K562 (cell line): ENCODE results near the gene ISG20.

ENCODE experiments used
- ARHGAP35 ChIP-seq: fragments of 450-650 bp; IDR thresholded peaks from 2 replicates; pipeline ENCODE4 v1.6.1; 2018; ENCODE audit not compliant: partially characterized antibody
- CBFA2T3 ChIP-seq: fragments of 450-650 bp; IDR thresholded peaks from 2 replicates; pipeline ENCODE4 v1.6.1; 2017
- CEBPB ChIP-seq: fragments of 450-650 bp; IDR thresholded peaks from 2 replicates; pipeline ENCODE4 v1.6.1; 2016; ENCODE audit warnings: missing genetic modification characterization, missing compliant biosample characterization
- CTCF ChIP-seq, 3 experiments: IDR thresholded peaks in 2 of 3; conservative IDR thresholded peaks in 1 of 3; 2 replicates each; pipeline ENCODE4 v1.5.1; 2011 to 2012; ENCODE audit warnings: low read length in 3 of 3, mild to moderate bottlenecking in 3 of 3, control low read depth in 2 of 3, improper control_type of control experiment in 1 of 3, inconsistent platforms in 1 of 3, low read depth in 1 of 3, mixed read lengths in 1 of 3, moderate library complexity in 1 of 3; ENCODE audit not compliant: insufficient read depth in 2 of 3
- EGR1 ChIP-seq: fragments of 450-650 bp; conservative IDR thresholded peaks from 2 replicates; pipeline ENCODE4 v1.6.1; 2017; ENCODE audit warnings: mild to moderate bottlenecking
- FOXA1 ChIP-seq: fragments of 450-650 bp; IDR thresholded peaks from 2 replicates; pipeline ENCODE4 v1.6.1; 2016; ENCODE audit warnings: mild to moderate bottlenecking, borderline replicate concordance
- JUNB ChIP-seq: fragments of 450-650 bp; formaldehyde crosslinking; conservative IDR thresholded peaks from 2 replicates; pipeline ENCODE4 v1.4.0; 2020; ENCODE audit warnings: mild to moderate bottlenecking
- NEUROD1 ChIP-seq: fragments of 150-350 bp; IDR thresholded peaks from 2 replicates; pipeline ENCODE4 v1.6.1; 2014; ENCODE audit warnings: borderline replicate concordance, low read length, low read depth; ENCODE audit not compliant: partially characterized antibody
- POLR2AphosphoS5 ChIP-seq: IDR thresholded peaks from 2 replicates; pipeline ENCODE4 v1.6.1; 2011; ENCODE audit warnings: mild to moderate bottlenecking, low read depth, low read length, moderate library complexity; ENCODE audit not compliant: control insufficient read depth, insufficient read depth
- SMARCA4 ChIP-seq: fragments of 450-650 bp; IDR thresholded peaks from 2 replicates; pipeline ENCODE4 v1.6.1; 2016
- SMARCA5 ChIP-seq: fragments of 450-650 bp; IDR thresholded peaks from 2 replicates; pipeline ENCODE4 v1.6.1; 2016
- TOE1 ChIP-seq, 2 experiments: fragments of 450-650 bp in 1 of 2; sonication (generic) in 1 of 2; formaldehyde crosslinking in 1 of 2; IDR thresholded peaks; 2 replicates each; pipeline versions ENCODE4 v1.7.1 to v1.8.0; 2016 to 2022; ENCODE audit warnings: borderline replicate concordance in 2 of 2, mild to moderate bottlenecking in 2 of 2, antibody characterized with exemption in 1 of 2, inconsistent platforms in 1 of 2, low read depth in 1 of 2, missing genetic modification reagents in 1 of 2, moderate library complexity in 1 of 2

- no peak for TF ChIP-seq TOE1 (IDR thresholded peaks at IDR 0.05; ENCODE audit: borderline replicate concordance)
- TF ChIP-seq TOE1 (CRISPR knock-in tag; IDR thresholded peaks at IDR 0.05; ENCODE audit: borderline replicate concordance, low read depth), result no peak
- TF ChIP-seq ARHGAP35, result no peak
- TF ChIP-seq CEBPB (tag), result no peak
- no peak for TF ChIP-seq FOXA1
- TF ChIP-seq SMARCA4, result no peak
- no peak for TF ChIP-seq CBFA2T3
- TF ChIP-seq CTCF (IDR thresholded peaks at IDR 0.05 in 2 of 3, conservative IDR thresholded peaks at IDR 0.05 in 1 of 3; ENCODE audit: insufficient read depth in 2 of 3, low read depth in 1 of 3, low read length in 3 of 3), result no peak
- TF ChIP-seq EGR1, result no peak
- TF ChIP-seq SMARCA5, result no peak
- TF ChIP-seq JUNB, result no peak
- TF ChIP-seq POLR2AphosphoS5, result no peak
- no peak for TF ChIP-seq NEUROD1
Measured at GRCh38 chr15:88695101-88695500, 56.3 kb downstream of the ISG20 start.
